ENCODE results near the gene GRAP2. TPM values are rescaled to one million over a fixed set of nuclear protein-coding genes. Genes with fewer than 3 reads are reported as not detected.

The GRAP2 gene
- polyA plus RNA-seq, 3 donors, result 0.05 to 4.2 (median 0.97) TPM

- WGBS (ENCODE audit: insufficient coverage), result 86% methylated on average over 2 of the region's 5 CpGs
- H3K36me3 Mint-ChIP-seq, result peaks cover 0 to 3% of the 10 kb centered on the region in 2 donors
- H3K9ac ChIP-seq (ENCODE audit: insufficient read depth, low read length, poor library complexity, severe bottlenecking), result no peak overlapping the region
Observed at GRCh38 chr22:39965748-39966147, 64.9 kb downstream of the GRAP2 start.

DNA sequence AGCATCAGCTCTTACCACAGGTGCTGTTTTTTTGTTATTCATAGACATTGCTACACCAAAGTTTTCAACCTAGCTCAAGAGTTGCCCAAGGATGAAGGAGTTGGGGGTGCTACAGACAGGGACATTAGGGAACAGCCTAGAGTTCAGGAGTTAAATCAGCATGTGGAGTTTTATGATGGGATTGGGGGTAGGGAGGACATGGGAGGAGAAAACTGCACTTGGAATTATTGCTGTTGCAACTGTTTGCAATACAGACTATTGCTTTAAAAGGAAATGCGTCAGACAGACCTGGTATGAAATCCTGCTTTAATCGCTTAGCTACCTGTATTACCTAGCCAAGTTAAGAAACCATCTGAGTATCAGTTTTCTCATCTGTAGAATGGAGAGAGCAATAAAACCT, 65.6 kb downstream of the GRAP2 start:
- Histone ChIP-seq H3K36me3 (replicated peaks in 1 of 2; ENCODE audit: control insufficient read depth in 1 of 2, insufficient read depth in 2 of 2, low read length in 2 of 2) (no peaks in the 10 kb centered on the region), H3K27ac (ENCODE audit: low read depth in 1 of 2, low read length in 2 of 2) (no peak overlapping the region), H2AFZ (ENCODE audit: insufficient read depth, low read depth, low read length, poor library complexity, severe bottlenecking) (no peak overlapping the region), H3K79me2 (ENCODE audit: insufficient read depth, low read length) (no peaks in the 10 kb centered on the region), H3K4me3 (replicated peaks in 1 of 3; ENCODE audit: low read depth in 2 of 3, low read length in 3 of 3) (no peak overlapping the region), H3K4me1 (ENCODE audit: control insufficient read depth in 1 of 2, insufficient read depth in 2 of 2, low read length in 2 of 2) (peaks cover 15 to 17% of the 10 kb centered on the region in 2 donors), H4K20me1 (ENCODE audit: insufficient read depth, low read length) (no peaks in the 10 kb centered on the region), H3K9ac (ENCODE audit: insufficient read depth, low read length, poor library complexity, severe bottlenecking) (no peak overlapping the region), H3K4me2 (replicated peaks; ENCODE audit: extremely low read depth, low read length, poor library complexity, severe bottlenecking) (no peak overlapping the region), H3K9me3 (replicated peaks in 1 of 2; ENCODE audit: control insufficient read depth in 1 of 2, insufficient read depth in 1 of 2, low read length in 2 of 2) (no peaks in the 10 kb centered on the region), H3K27me3 (ENCODE audit: control insufficient read depth in 2 of 2, insufficient read depth in 2 of 2, low read length in 2 of 2) (peaks cover 21 to 57% of the 10 kb centered on the region in 2 donors)
- Mint-ChIP-seq H3K4me3 (no peak overlapping the region), H3K27ac (no peak overlapping the region), H3K27me3 (ENCODE audit: low read depth in 3 of 3) (peaks cover 54 to 69% (median 69%) of the 10 kb centered on the region in 3 donors), H3K9me3 (peaks cover 0 to 11% (median 0%) of the 10 kb centered on the region in 7 donors), H3K36me3 (peaks cover 0 to 3% of the 10 kb centered on the region in 2 donors), H3K4me1 (peaks cover 18% of the 10 kb centered on the region)
- DNase-seq, result no peak
- intact Hi-C loops (cut with micrococcal nuclease), result loop anchor here in 1 of 2 donors (5.0 kb wide), 1 partner anchor 36 kb away; no protein-coding TSS in a partner anchor
- TF ChIP-seq CTCF (IDR thresholded peaks at IDR 0.05), result no peak
- WGBS (ENCODE audit: insufficient coverage), result no CpG with 5 or more reads among the region's 2 CpGs

More at GRCh38 chr22:39965748-39966147, 64.9 kb downstream of the GRAP2 start:
- H3K4me2 ChIP-seq (replicated peaks; ENCODE audit: extremely low read depth, low read length, poor library complexity, severe bottlenecking), result no peak overlapping the region
- Mint-ChIP-seq H3K27ac (no peak overlapping the region), H3K9me3 (peaks cover 0 to 11% (median 0%) of the 10 kb centered on the region in 7 donors), H3K4me1 (peaks cover 25% of the 10 kb centered on the region), H3K27me3 (ENCODE audit: low read depth in 3 of 3) (peaks cover 49 to 66% (median 63%) of the 10 kb centered on the region in 3 donors), H3K4me3 (peak overlapping the region in 1 of 2 donors; percentile 58)
- intact Hi-C loops (cut with micrococcal nuclease), result loop anchor here in 1 of 2 donors (5.0 kb wide), 1 partner anchor 37 kb away; no protein-coding TSS in a partner anchor
- no peak for TF ChIP-seq CTCF (IDR thresholded peaks at IDR 0.05)
- peaks cover 22 to 24% of the 10 kb centered on the region in 2 donors for H3K4me1 ChIP-seq (ENCODE audit: control insufficient read depth in 1 of 2, insufficient read depth in 2 of 2, low read length in 2 of 2)
- H3K27ac ChIP-seq (ENCODE audit: low read depth in 1 of 2, low read length in 2 of 2), result no peak overlapping the region
- no peaks in the 10 kb centered on the region for H3K36me3 ChIP-seq (replicated peaks in 1 of 2; ENCODE audit: control insufficient read depth in 1 of 2, insufficient read depth in 2 of 2, low read length in 2 of 2)
- no peaks in the 10 kb centered on the region for H4K20me1 ChIP-seq (ENCODE audit: insufficient read depth, low read length)
- H3K9me3 ChIP-seq (replicated peaks in 1 of 2; ENCODE audit: control insufficient read depth in 1 of 2, insufficient read depth in 1 of 2, low read length in 2 of 2), result no peaks in the 10 kb centered on the region
- DNase-seq, result no peak
- H3K79me2 ChIP-seq (ENCODE audit: insufficient read depth, low read length), result no peaks in the 10 kb centered on the region
- no peak overlapping the region for H3K4me3 ChIP-seq (replicated peaks in 1 of 3; ENCODE audit: low read depth in 2 of 3, low read length in 3 of 3)
- peaks cover 21 to 57% of the 10 kb centered on the region in 2 donors for H3K27me3 ChIP-seq (ENCODE audit: control insufficient read depth in 2 of 2, insufficient read depth in 2 of 2, low read length in 2 of 2)
- no peak overlapping the region for H2AFZ ChIP-seq (ENCODE audit: insufficient read depth, low read depth, low read length, poor library complexity, severe bottlenecking)

Measured in CD14-positive monocyte (primary cell).